IPS-20b (cell line): Measurements from ENCODE around the gene PHPT1.
A peak's percentile ranks its signal among the peaks of the same experiment; 100 is the strongest.
"Not testable (repeated sequence)": the region's sequence is repeated elsewhere in the genome, so short reads cannot be mapped to it uniquely, and the experiment has no call there.

ENCODE experiments used
- H3K27ac ChIP-seq: one replicate; pipeline ENCODE4 v1.5.1; 2013; ENCODE audit warnings: low read length
- H3K27me3 ChIP-seq: 2 replicates; pipeline ENCODE4 v1.6.1; 2013; ENCODE audit warnings: mild to moderate bottlenecking, low read length, inconsistent platforms; ENCODE audit not compliant: insufficient read depth
- H3K36me3 ChIP-seq: 2 replicates; pipeline ENCODE4 v1.6.1; 2013; ENCODE audit warnings: low read depth, mild to moderate bottlenecking, inconsistent platforms, low read length, moderate library complexity; ENCODE audit not compliant: insufficient read depth
- H3K4me1 ChIP-seq: 2 replicates; pipeline ENCODE4 v1.6.1; 2013; ENCODE audit warnings: mild to moderate bottlenecking, control low read depth, inconsistent platforms, low read length, moderate library complexity; ENCODE audit not compliant: insufficient read depth
- H3K4me3 ChIP-seq: 2 replicates; pipeline ENCODE4 v1.5.1; 2013; ENCODE audit warnings: mild to moderate bottlenecking, low read length, inconsistent platforms
- H3K9ac ChIP-seq: 2 replicates; pipeline ENCODE4 v1.6.1; 2013; ENCODE audit warnings: low read depth, mild to moderate bottlenecking, inconsistent platforms, low read length, moderate library complexity
- H3K9me3 ChIP-seq: 2 replicates; pipeline ENCODE4 v1.6.1; 2013; ENCODE audit warnings: mild to moderate bottlenecking, low read depth, low read length, inconsistent platforms; ENCODE audit not compliant: insufficient read depth

PHPT1 gene

GRCh38 chr9:136840877-136841645, 8.1 kb upstream of the PHPT1 start:
- Histone ChIP-seq H3K4me1 (peaks cover 6% of the 10 kb centered on the region; the same call in 1 of the 2 replicates), H3K27me3 (no peaks in the 10 kb centered on the region; the same call in 1 of the 2 replicates), H3K9me3 (no peaks in the 10 kb centered on the region), H3K9ac (no peak overlapping the region), H3K36me3 (peaks cover 13% of the 10 kb centered on the region; the same call in 1 of the 2 replicates), H3K4me3 (no peak overlapping the region), H3K27ac (no peak overlapping the region)

GRCh38 chr9:136841646-136842379, 7.4 kb upstream of the PHPT1 start:
- not testable (repeated sequence) for H3K27ac ChIP-seq

GRCh38 chr9:136842380-136842948, 6.7 kb upstream of the PHPT1 start, which contains the start of gene AJM1:
TSS of gene AJM1 (plus strand) at chr9:136842478. CDS start at chr9:136844415, 1,937 bp downstream.
- H3K4me1 ChIP-seq, H3K9me3 ChIP-seq, H3K27ac ChIP-seq, H3K9ac ChIP-seq, H3K27me3 ChIP-seq: not testable (repeated sequence)
- H3K36me3 ChIP-seq: peaks cover 13% of the 10 kb centered on the region; the same call in 1 of the 2 replicates
- peak within 1 kb of the TSS; percentile 54; the same call in 1 of the 2 replicates for H3K4me3 ChIP-seq

More at GRCh38 chr9:136841646-136842379, 7.4 kb upstream of the PHPT1 start:
- H3K27me3 ChIP-seq, H3K9me3 ChIP-seq, H3K4me1 ChIP-seq, H3K9ac ChIP-seq, H3K4me3 ChIP-seq: not testable (repeated sequence)
- H3K36me3 ChIP-seq: peaks cover 13% of the 10 kb centered on the region; the same call in 1 of the 2 replicates

- H3K4me3 ChIP-seq: not testable (repeated sequence)
Measured at GRCh38 chr9:136843159-136843800, 5.9 kb upstream of the PHPT1 start.

GRCh38 chr9:136843801-136844740, 5.1 kb upstream of the PHPT1 start:
- not testable (repeated sequence) for H3K4me1 ChIP-seq, H3K9ac ChIP-seq, H3K27me3 ChIP-seq, H3K4me3 ChIP-seq, H3K9me3 ChIP-seq, H3K27ac ChIP-seq
- peaks cover 11% of the 10 kb centered on the region; the same call in 1 of the 2 replicates for H3K36me3 ChIP-seq

More at GRCh38 chr9:136843159-136843800, 5.9 kb upstream of the PHPT1 start:
- not testable (repeated sequence) for H3K4me1 ChIP-seq, H3K9ac ChIP-seq, H3K27ac ChIP-seq, H3K9me3 ChIP-seq, H3K27me3 ChIP-seq
- H3K36me3 ChIP-seq: peaks cover 13% of the 10 kb centered on the region; the same call in 1 of the 2 replicates

GRCh38 chr9:136844761-136845464, 4.3 kb upstream of the PHPT1 start:
- Histone ChIP-seq H3K4me1 (peaks cover 7% of the 10 kb centered on the region; the same call in 1 of the 2 replicates), H3K9ac (no peak overlapping the region), H3K27me3 (peaks cover 6% of the 10 kb centered on the region; the same call in 1 of the 2 replicates), H3K9me3 (no peaks in the 10 kb centered on the region), H3K27ac (no peak overlapping the region), H3K4me3 (no peak overlapping the region), H3K36me3 (0 out of 2 replicates have a peak, but pooled peaks cover 3% of the 10 kb centered on the region)

- no peak overlapping the region for H3K9ac ChIP-seq
- peaks cover 10% of the 10 kb centered on the region; the same call in 1 of the 2 replicates for H3K4me1 ChIP-seq
- H3K36me3 ChIP-seq: peaks cover 4% of the 10 kb centered on the region; the same call in 1 of the 2 replicates
- peaks cover 6% of the 10 kb centered on the region; the same call in 1 of the 2 replicates for H3K27me3 ChIP-seq
- no peaks in the 10 kb centered on the region for H3K9me3 ChIP-seq
- no peak overlapping the region for H3K27ac ChIP-seq
- no peak overlapping the region for H3K4me3 ChIP-seq
Measured at GRCh38 chr9:136845465-136846260, 3.5 kb upstream of the PHPT1 start.

GRCh38 chr9:136846376-136847087, 2.7 kb upstream of the PHPT1 start:
- Histone ChIP-seq H3K36me3 (peaks cover 11% of the 10 kb centered on the region), H3K27me3 (peaks cover 6% of the 10 kb centered on the region; the same call in 1 of the 2 replicates), H3K4me3 (peak overlapping the region; percentile 40; the same call in 1 of the 2 replicates), H3K27ac (no peak overlapping the region), H3K9me3 (no peaks in the 10 kb centered on the region), H3K4me1 (peaks cover 7% of the 10 kb centered on the region; the same call in 1 of the 2 replicates), H3K9ac (peak overlapping the region; percentile 37; the same call in 1 of the 2 replicates)
